Subcutaneous abdominal adipose tissue (tissue), 5 donors: ENCODE measurements around the gene ADCY1.
"Not testable (repeated sequence)": the region's sequence is repeated elsewhere in the genome, so short reads cannot be mapped to it uniquely, and the experiment has no call there.

Experiments used
- H3K27ac ChIP-seq: one replicate; pipeline ENCODE4 v1.7.0; 2013; ENCODE audit warnings: low read depth, mild to moderate bottlenecking, inconsistent platforms, low read length, moderate library complexity
- H3K27me3 ChIP-seq, 5 donors: one replicate each; pipeline ENCODE4 v1.7.0; 2013; ENCODE audit warnings: low read length in 5 of 5, inconsistent platforms in 1 of 5; ENCODE audit not compliant: control insufficient read depth in 5 of 5, insufficient read depth in 4 of 5
- H3K36me3 ChIP-seq, 5 donors: one replicate each; pipeline ENCODE4 v1.7.0; 2013; ENCODE audit warnings: low read length in 5 of 5; ENCODE audit not compliant: control insufficient read depth in 5 of 5, insufficient read depth in 5 of 5
- H3K4me1 ChIP-seq, 5 donors: one replicate each; pipeline ENCODE4 v1.7.0; 2013; ENCODE audit warnings: low read length in 5 of 5, mild to moderate bottlenecking in 3 of 5, moderate library complexity in 1 of 5; ENCODE audit not compliant: control insufficient read depth in 5 of 5, insufficient read depth in 5 of 5
- H3K4me3 ChIP-seq, 5 donors: one replicate each; pipeline ENCODE4 v1.7.0; 2013; ENCODE audit warnings: low read length in 5 of 5, low read depth in 1 of 5
- H3K9ac ChIP-seq, 5 donors: one replicate each; pipeline ENCODE4 v1.7.0; 2013; ENCODE audit warnings: low read length in 5 of 5, mild to moderate bottlenecking in 4 of 5, moderate library complexity in 3 of 5
- H3K9me3 ChIP-seq, 5 donors: one replicate each; pipeline ENCODE4 v1.7.0; 2013; ENCODE audit warnings: low read length in 5 of 5; ENCODE audit not compliant: control insufficient read depth in 5 of 5
- donor health status: healthy.
- donor health status: healthy.
- donor health status: healthy.
- donor health status: healthy.
- donor health status: healthy.

Gene ADCY1

DNA sequence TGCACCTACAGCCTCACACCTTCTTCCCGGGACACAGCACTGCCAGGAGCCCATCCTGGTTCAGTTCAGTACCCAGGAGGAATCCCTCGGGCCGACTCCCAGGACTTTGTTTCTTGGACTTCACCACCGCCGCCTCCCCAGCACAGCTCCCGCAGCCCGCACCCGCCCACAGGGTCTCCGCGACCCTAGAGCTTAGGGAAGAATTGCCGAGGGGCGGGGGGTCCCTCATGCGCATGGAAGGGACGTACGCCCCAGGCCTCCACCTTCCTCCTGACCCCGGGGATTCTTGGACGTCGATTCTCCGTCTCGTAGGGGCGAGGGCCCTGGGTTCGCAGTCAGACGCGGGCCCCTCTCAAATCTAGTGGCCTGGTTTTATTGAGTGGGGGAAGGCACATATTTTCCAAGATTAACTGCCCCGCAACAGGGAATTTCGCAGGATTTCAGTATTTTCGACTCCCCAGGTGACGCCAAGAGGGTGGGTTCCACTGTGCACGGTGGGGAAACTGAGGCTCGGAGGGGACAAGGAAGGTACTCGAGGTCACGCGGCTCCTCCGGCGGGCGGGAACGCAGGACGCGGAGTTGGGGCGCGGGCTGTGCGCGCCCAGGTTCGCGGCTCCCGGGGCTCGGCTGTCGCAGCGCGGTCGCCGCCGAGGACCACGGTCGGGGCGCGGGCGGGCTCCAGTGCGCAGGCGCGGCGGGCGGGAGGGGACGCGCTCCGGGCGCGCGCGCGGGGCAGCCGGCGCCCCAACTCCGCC lies at the start of gene ADCY1:
ADCY1 (plus strand) TSS at position 708 of the 755 bp plus-strand sequence. CDS start 176 bp downstream, outside the sequence.
- no peaks in the 10 kb centered on the region for H3K36me3 ChIP-seq
- peaks cover 2 to 17% (median 15%) of the 10 kb centered on the region in 5 donors for H3K4me1 ChIP-seq
- peaks cover 21 to 47% (median 27%) of the 10 kb centered on the region in 5 donors for H3K27me3 ChIP-seq
- no peaks in the 10 kb centered on the region for H3K9me3 ChIP-seq
- no peak within 1 kb of the TSS for H3K9ac ChIP-seq
- no peak within 1 kb of the TSS for H3K27ac ChIP-seq
- H3K4me3 ChIP-seq = peak within 1 kb of the TSS in 4 of 5 donors; percentile 60 to 79 (median 66)

DNA sequence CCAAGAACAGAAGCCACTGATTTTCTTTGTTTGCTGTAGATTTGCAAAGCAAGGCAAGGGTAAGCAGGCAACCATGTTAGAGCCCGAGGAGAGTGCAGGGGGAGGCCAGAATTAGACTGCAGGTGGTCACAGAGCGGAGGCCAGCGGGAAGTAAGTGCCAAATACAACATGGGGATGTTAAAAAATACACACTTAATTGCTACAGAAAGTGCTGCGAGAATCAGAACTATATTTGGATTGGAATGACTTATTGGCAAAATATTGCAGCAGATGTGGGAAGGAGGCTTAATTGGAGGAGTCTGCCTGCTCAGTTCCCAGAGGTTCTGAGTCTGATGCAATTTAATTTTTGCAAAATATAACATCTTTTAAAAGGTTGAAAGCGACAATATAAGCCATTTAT lies 49.7 kb upstream of the ADCY1 start:
- H3K4me1 ChIP-seq = peaks cover 0 to 7% (median 0%) of the 10 kb centered on the region in 5 donors
- H3K27me3 ChIP-seq = no peaks in the 10 kb centered on the region
- no peak overlapping the region for H3K4me3 ChIP-seq
- no peak overlapping the region for H3K9ac ChIP-seq
- no peak overlapping the region for H3K27ac ChIP-seq
- H3K36me3 ChIP-seq = no peaks in the 10 kb centered on the region
- peaks cover 0 to 15% (median 5%) of the 10 kb centered on the region in 5 donors for H3K9me3 ChIP-seq

DNA sequence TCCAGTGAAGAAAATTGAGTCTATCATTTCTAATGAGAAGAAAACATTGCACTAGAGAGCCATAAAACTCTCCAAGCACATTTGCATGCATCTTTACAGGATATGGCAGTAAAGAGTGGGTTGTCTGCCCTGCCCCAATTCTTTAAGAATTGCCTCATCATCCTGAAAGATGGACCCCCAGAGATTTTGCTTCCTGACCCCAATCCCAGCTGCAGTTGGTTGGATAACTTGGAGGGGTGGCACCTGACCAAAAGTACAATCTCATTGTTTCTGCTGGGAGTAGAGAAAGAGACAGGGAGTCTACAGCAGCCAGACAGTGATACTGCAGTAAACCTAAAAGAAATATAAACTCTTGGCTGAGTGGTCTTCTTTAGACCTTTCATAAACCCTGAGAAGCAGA lies 49.1 kb upstream of the ADCY1 start:
- H3K9me3 ChIP-seq = peaks cover 0 to 13% (median 5%) of the 10 kb centered on the region in 5 donors
- H3K4me1 ChIP-seq = peaks cover 0 to 7% (median 0%) of the 10 kb centered on the region in 5 donors
- H3K27me3 ChIP-seq = no peaks in the 10 kb centered on the region
- H3K4me3 ChIP-seq = no peak overlapping the region
- no peaks in the 10 kb centered on the region for H3K36me3 ChIP-seq
- no peak overlapping the region for H3K9ac ChIP-seq
- no peak overlapping the region for H3K27ac ChIP-seq

DNA sequence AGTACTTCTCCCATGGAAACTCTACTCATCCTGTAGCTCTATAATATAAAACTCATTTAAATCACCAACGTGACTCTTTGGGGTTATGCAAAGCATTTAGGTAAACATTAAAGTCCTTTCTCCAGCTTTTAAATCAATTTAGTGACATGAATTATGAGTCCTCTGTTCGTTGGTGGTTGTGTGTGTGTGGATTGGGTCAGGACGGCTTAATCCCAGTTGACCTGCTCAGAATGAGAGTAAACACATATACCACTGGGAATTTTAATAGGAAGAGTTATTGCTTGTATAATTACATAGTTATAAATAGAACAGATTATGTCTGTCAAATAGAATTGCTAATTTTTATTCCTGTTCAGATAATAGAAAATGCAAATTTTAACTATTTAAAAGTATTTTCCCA lies 30.7 kb upstream of the ADCY1 start:
- Histone ChIP-seq H3K36me3 (no peaks in the 10 kb centered on the region), H3K4me3 (no peak overlapping the region), H3K9ac (no peak overlapping the region), H3K9me3 (peaks cover 3 to 14% (median 8%) of the 10 kb centered on the region in 5 donors), H3K27ac (no peak overlapping the region), H3K27me3 (peaks cover 0 to 3% (median 0%) of the 10 kb centered on the region in 5 donors), H3K4me1 (peaks cover 0 to 6% (median 2%) of the 10 kb centered on the region in 5 donors)

DNA sequence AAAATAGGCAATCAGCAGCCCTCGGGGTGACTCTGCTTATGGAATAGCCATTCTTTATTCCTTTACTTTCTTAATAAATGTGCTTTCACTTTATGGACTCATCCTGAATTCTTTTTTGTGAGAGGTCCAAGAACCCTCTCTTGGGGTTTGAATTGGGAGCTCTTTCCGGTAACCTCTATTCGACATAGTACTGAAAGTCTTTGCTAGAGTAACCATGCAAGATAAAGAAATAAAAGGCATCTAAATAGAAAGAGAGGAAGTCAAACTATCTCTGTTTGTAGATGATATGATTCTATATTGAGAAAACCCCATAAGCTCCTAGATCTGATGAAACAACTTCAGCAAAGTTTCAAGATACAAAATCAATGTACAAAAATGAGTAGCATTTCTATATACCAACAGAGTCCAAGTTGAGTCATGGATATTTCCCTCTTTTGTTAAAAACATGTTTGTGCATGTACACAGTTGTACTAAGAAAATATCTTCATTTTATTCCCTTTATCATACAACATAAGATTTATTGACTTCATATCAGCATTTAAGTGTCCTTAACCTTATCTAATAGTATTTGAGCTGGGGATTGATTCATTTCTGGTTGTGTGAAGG lies 29.0 kb upstream of the ADCY1 start:
- H3K9ac ChIP-seq, H3K27ac ChIP-seq, H3K4me3 ChIP-seq, H3K9me3 ChIP-seq, H3K27me3 ChIP-seq, H3K4me1 ChIP-seq, H3K36me3 ChIP-seq: not testable (repeated sequence)

DNA sequence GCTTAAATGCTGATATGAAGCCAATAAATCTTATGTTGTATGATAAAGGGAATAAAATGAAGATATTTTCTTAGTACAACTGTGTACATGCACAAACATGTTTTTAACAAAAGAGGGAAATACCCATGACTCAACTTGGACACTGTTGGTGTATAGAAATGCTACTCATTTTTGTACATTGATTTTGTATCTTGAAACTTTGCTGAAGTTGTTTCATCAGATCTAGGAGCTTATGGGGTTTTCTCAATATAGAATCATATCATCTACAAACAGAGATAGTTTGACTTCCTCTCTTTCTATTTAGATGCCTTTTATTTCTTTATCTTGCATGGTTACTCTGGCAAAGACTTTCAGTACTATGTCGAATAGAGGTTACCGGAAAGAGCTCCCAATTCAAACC lies 25.3 kb upstream of the ADCY1 start:
- H3K27me3 ChIP-seq, H3K27ac ChIP-seq, H3K36me3 ChIP-seq, H3K4me3 ChIP-seq, H3K9me3 ChIP-seq, H3K4me1 ChIP-seq, H3K9ac ChIP-seq: not testable (repeated sequence)

DNA sequence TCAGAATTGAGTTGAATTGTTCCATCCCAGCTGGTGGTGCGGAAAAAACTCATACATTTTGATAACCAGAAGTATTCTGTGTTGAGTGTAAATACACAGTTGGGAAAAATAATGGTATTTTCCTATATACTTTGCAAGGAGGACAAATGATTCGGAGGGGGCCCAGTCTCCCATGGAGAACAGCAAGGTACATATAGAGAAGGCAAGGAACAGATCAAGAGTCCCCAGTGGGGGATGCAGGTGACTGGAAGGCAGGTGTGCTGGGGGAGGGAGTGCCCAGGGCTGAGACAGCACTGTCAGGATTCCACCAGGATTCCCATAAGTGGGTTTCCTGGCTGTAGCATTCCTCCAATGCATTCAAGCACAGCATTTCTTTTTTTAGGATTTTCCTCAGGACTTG lies 10.8 kb upstream of the ADCY1 start:
- Histone ChIP-seq H3K9ac (no peak overlapping the region), H3K36me3 (no peaks in the 10 kb centered on the region), H3K27me3 (peaks cover 0 to 9% (median 4%) of the 10 kb centered on the region in 5 donors), H3K4me3 (no peak overlapping the region), H3K9me3 (peaks cover 2 to 14% (median 11%) of the 10 kb centered on the region in 5 donors), H3K27ac (no peak overlapping the region), H3K4me1 (peaks cover 0 to 14% (median 7%) of the 10 kb centered on the region in 5 donors)

DNA sequence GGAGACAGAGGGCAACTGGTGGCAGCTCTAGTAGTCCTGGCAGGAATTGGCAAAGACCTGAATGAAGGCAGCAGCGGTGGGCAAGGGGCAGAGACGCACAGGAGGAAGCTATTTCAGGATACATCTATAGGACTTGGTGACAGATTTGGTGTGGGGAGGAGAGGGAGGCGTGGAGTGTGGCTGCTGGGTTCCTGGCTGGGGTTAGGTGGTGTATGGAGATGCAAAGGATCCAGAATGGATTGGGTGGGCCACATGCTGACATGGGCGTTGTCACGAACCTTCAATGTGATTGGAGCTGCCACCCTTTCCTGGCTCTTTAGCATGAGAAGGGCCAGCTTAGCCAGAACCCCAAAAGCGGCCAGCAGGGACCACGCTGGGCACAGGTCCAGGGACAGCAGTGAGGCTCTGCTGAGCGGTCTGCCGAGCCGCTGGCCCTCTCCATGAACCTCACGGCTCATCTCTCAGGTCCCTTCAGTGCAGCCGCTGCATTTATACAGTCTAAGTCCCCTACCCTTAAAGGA lies 10.2 kb upstream of the ADCY1 start:
- no peak overlapping the region for H3K4me3 ChIP-seq
- peaks cover 2 to 14% (median 10%) of the 10 kb centered on the region in 5 donors for H3K9me3 ChIP-seq
- no peak overlapping the region for H3K27ac ChIP-seq
- H3K27me3 ChIP-seq = peaks cover 0 to 9% (median 4%) of the 10 kb centered on the region in 5 donors
- no peaks in the 10 kb centered on the region for H3K36me3 ChIP-seq
- no peak overlapping the region for H3K9ac ChIP-seq
- H3K4me1 ChIP-seq = peaks cover 0 to 14% (median 7%) of the 10 kb centered on the region in 5 donors

DNA sequence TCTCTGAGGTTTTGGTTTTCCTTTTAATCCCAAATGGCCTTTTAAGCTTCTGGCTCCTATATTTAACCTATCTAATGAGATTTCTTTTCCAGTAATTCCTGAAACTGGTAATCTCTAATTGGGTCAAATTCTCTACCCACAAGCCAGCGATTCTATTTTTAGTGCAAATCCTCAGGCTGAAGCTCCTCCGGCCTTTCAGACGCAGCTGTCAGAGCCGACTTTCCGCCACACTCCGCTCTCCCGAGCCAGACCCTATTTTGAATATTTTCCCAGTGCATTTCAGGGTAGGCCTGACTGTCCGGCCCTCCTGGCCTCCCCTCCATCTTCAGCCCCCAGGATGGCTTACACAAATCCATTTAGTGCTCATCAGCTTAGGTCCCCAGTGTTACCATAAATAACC lies 9.7 kb upstream of the ADCY1 start:
- Histone ChIP-seq H3K27ac (no peak overlapping the region), H3K9ac (no peak overlapping the region), H3K27me3 (peaks cover 0 to 9% (median 4%) of the 10 kb centered on the region in 5 donors), H3K4me3 (no peak overlapping the region), H3K9me3 (peaks cover 2 to 11% (median 7%) of the 10 kb centered on the region in 5 donors), H3K4me1 (peaks cover 0 to 14% (median 7%) of the 10 kb centered on the region in 5 donors), H3K36me3 (no peaks in the 10 kb centered on the region)

DNA sequence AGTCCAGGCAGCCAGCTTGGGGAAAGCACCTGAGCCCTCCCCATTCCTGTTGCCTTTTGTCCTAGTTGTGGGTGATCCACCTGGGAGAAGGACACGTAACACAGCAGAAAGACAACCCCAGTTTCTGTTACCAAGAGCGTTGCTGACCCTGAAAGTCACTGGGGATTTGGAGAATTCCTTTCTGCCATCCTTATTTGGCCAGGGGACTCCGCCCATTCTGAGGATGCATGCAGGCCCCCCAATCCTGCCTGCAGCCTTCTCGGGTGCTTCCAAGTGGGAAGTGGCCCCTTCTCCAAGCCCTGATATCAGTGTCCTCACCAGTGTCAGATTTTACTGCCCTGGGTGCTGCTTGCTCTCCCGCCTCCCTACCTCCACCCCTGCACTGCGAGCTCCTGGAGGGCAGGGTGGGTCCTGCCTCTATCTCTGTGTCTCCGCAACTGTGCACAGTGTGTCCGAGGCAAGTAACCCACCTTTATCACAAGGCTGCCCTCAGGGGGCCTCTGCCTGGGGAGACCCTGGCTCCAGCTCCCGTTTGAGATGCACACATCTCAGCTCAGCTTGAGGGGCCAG lies 9.2 kb upstream of the ADCY1 start:
- Histone ChIP-seq H3K36me3 (no peaks in the 10 kb centered on the region), H3K27ac (no peak overlapping the region), H3K4me1 (peaks cover 0 to 14% (median 7%) of the 10 kb centered on the region in 5 donors), H3K9me3 (peaks cover under 1 to 6% (median 2%) of the 10 kb centered on the region in 5 donors), H3K9ac (no peak overlapping the region), H3K4me3 (no peak overlapping the region), H3K27me3 (peaks cover 0 to 9% (median 4%) of the 10 kb centered on the region in 5 donors)
